ENCODE results near the gene ZNHIT2. TPM values are rescaled to one million over a fixed set of nuclear protein-coding genes. Genes with fewer than 3 reads are reported as not detected.

ZNHIT2 gene
- total RNA-seq, 2 experiments from 2014 or later = 11.5 to 32.4 TPM

GRCh38 chr11:65089621-65090020 lies 27.9 kb downstream of the ZNHIT2 start:
- Histone ChIP-seq H3K36me3 (ENCODE audit: insufficient read depth, low read length) (peaks cover 21% of the 10 kb centered on the region), H3K4me1 (ENCODE audit: insufficient read depth, low read length, poor library complexity, severe bottlenecking) (peaks cover 21% of the 10 kb centered on the region), H2AFZ (ENCODE audit: low read length) (no peak overlapping the region), H4K20me1 (ENCODE audit: insufficient read depth, low read length) (no peaks in the 10 kb centered on the region), H3K27ac (ENCODE audit: low read depth, low read length, poor library complexity, severe bottlenecking) (no peak overlapping the region), H3K79me2 (ENCODE audit: insufficient read depth, low read depth, low read length) (peaks cover 9% of the 10 kb centered on the region; the same call in 1 of the 2 replicates), H3K9me3 (ENCODE audit: low read length) (no peaks in the 10 kb centered on the region), H3K4me2 (ENCODE audit: low read length) (no peak overlapping the region), H3K4me3 (ENCODE audit: low read depth, low read length, poor library complexity, severe bottlenecking) (no peak overlapping the region), H3K9me2 (ENCODE audit: insufficient read depth, low read length) (no peaks in the 10 kb centered on the region)
- TF ChIP-seq EZH2phosphoT487 (IDR thresholded peaks at IDR 0.05; ENCODE audit: borderline replicate concordance, low read depth, low read length) = no peak
- TF ChIP-seq, protein P1, sequence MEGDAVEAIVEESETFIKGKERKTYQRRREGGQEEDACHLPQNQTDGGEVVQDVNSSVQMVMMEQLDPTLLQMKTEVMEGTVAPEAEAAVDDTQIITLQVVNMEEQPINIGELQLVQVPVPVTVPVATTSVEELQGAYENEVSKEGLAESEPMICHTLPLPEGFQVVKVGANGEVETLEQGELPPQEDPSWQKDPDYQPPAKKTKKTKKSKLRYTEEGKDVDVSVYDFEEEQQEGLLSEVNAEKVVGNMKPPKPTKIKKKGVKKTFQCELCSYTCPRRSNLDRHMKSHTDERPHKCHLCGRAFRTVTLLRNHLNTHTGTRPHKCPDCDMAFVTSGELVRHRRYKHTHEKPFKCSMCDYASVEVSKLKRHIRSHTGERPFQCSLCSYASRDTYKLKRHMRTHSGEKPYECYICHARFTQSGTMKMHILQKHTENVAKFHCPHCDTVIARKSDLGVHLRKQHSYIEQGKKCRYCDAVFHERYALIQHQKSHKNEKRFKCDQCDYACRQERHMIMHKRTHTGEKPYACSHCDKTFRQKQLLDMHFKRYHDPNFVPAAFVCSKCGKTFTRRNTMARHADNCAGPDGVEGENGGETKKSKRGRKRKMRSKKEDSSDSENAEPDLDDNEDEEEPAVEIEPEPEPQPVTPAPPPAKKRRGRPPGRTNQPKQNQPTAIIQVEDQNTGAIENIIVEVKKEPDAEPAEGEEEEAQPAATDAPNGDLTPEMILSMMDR (conservative IDR thresholded peaks at IDR 0.05; ENCODE audit: low read length) = no peak
- intact Hi-C loops (cut with micrococcal nuclease; ENCODE audit: unreplicated experiment) = loop anchor here (10.0 kb wide), 2 partner anchors 175 to 245 kb away; partner anchors contain the start of genes ATG2A and CDC42BPG
- DNase-seq (ENCODE audit: low spot score) = no peak
- BruUV-seq (replicated peaks) = no TSS peak
- POLR2A ChIA-PET = interaction anchor here (1.4 kb wide), 1 partner anchor 13 kb away, joined by 5 read pairs; no protein-coding TSS in a partner anchor
- CTCF ChIA-PET (ENCODE audit: unreplicated experiment) = no interaction called here

GRCh38 chr11:65087827-65088226 lies 29.7 kb downstream of the ZNHIT2 start:
- H4K20me1 ChIP-seq (ENCODE audit: insufficient read depth, low read length) = peaks cover 5% of the 10 kb centered on the region; the same call in 1 of the 2 replicates
- TF ChIP-seq EZH2phosphoT487 (IDR thresholded peaks at IDR 0.05; ENCODE audit: borderline replicate concordance, low read depth, low read length) = no peak
- TF ChIP-seq, protein P1 (conservative IDR thresholded peaks at IDR 0.05; ENCODE audit: low read length) = no peak
- intact Hi-C loops (cut with micrococcal nuclease; ENCODE audit: unreplicated experiment) = loop anchor here (10.0 kb wide), 2 partner anchors 173 to 243 kb away; partner anchors contain the start of genes ATG2A and CDC42BPG
- no peak overlapping the region for H3K27ac ChIP-seq (ENCODE audit: low read depth, low read length, poor library complexity, severe bottlenecking)
- H3K9me2 ChIP-seq (ENCODE audit: insufficient read depth, low read length) = no peaks in the 10 kb centered on the region
- H3K36me3 ChIP-seq (ENCODE audit: insufficient read depth, low read length) = peaks cover 28% of the 10 kb centered on the region
- H2AFZ ChIP-seq (ENCODE audit: low read length) = no peak overlapping the region
- H3K4me1 ChIP-seq (ENCODE audit: insufficient read depth, low read length, poor library complexity, severe bottlenecking) = peaks cover 24% of the 10 kb centered on the region
- DNase-seq (ENCODE audit: low spot score) = no peak
- H3K4me3 ChIP-seq (ENCODE audit: low read depth, low read length, poor library complexity, severe bottlenecking) = no peak overlapping the region
- peaks cover 22% of the 10 kb centered on the region for H3K79me2 ChIP-seq (ENCODE audit: insufficient read depth, low read depth, low read length)
- H3K9me3 ChIP-seq (ENCODE audit: low read length) = no peaks in the 10 kb centered on the region
- ChIA-PET CTCF (ENCODE audit: unreplicated experiment) (no interaction called here), POLR2A (no interaction called here)
- no TSS peak for BruUV-seq (replicated peaks)
- no peak overlapping the region for H3K4me2 ChIP-seq (ENCODE audit: low read length)

DNA sequence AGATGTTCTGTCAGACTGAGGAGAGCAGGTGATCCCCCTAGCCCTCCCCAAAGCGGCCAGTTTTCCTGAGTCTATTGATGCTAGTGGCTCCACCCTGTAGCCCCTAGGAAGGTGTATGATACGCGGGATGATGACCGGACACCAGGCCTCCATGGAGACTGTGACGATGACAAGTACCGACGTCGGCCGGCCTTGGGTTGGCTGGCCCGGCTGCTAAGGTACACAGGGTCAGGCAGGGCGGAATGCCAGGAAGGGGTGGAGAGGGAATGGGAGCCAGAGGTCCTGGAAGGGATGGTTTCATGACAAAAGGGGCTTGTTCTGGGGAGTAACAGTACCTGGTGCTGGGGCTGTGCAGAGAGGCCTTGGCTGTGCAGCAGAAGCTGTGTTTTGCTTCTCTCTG lies 30.3 kb downstream of the ZNHIT2 start:
- no TSS peak for BruUV-seq (replicated peaks)
- no peak for DNase-seq (ENCODE audit: low spot score)
- H2AFZ ChIP-seq (ENCODE audit: low read length) = no peak overlapping the region
- no peaks in the 10 kb centered on the region for H3K9me3 ChIP-seq (ENCODE audit: low read length)
- peaks cover 34% of the 10 kb centered on the region for H3K36me3 ChIP-seq (ENCODE audit: insufficient read depth, low read length)
- TF ChIP-seq, protein P1 (conservative IDR thresholded peaks at IDR 0.05; ENCODE audit: low read length) = no peak
- TF ChIP-seq EZH2phosphoT487 (IDR thresholded peaks at IDR 0.05; ENCODE audit: borderline replicate concordance, low read depth, low read length) = no peak
- intact Hi-C loops (cut with micrococcal nuclease; ENCODE audit: unreplicated experiment) = loop anchor here (10.0 kb wide), 2 partner anchors 172 to 242 kb away; partner anchors contain the start of genes ATG2A and CDC42BPG
- POLR2A ChIA-PET = no interaction called here
- peaks cover 8% of the 10 kb centered on the region; the same call in 1 of the 2 replicates for H4K20me1 ChIP-seq (ENCODE audit: insufficient read depth, low read length)
- no peaks in the 10 kb centered on the region for H3K9me2 ChIP-seq (ENCODE audit: insufficient read depth, low read length)
- H3K4me2 ChIP-seq (ENCODE audit: low read length) = no peak overlapping the region
- CTCF ChIA-PET (ENCODE audit: unreplicated experiment) = no interaction called here
- H3K4me3 ChIP-seq (ENCODE audit: low read depth, low read length, poor library complexity, severe bottlenecking) = no peak overlapping the region
- peaks cover 28% of the 10 kb centered on the region for H3K79me2 ChIP-seq (ENCODE audit: insufficient read depth, low read depth, low read length)
- H3K4me1 ChIP-seq (ENCODE audit: insufficient read depth, low read length, poor library complexity, severe bottlenecking) = peaks cover 27% of the 10 kb centered on the region
- H3K27ac ChIP-seq (ENCODE audit: low read depth, low read length, poor library complexity, severe bottlenecking) = no peak overlapping the region
